Epithelial cell of alveolus of lung (primary cell): Measurements from ENCODE around the gene CFAP65. TPM values are rescaled to one million over a fixed set of nuclear protein-coding genes. Genes with fewer than 3 reads are reported as not detected.

Experiments used
- total RNA-seq: library from RNA; depleted of rRNA; stranded (reverse); fragments of >200 nt; gene quantifications from 2 replicates; pipeline ENCODE4 v1.2.1, GENCODE V29; 2015

CFAP65 gene
- not detected in 2 replicates for total RNA-seq

GRCh38 chr2:219041252-219041651 is at the start of gene CFAP65:
Gene CFAP65 (minus strand): TSS chr2:219041516. CDS start chr2:219039048, 2,468 bp downstream.

GRCh38 chr2:219060821-219061791 is 19.8 kb upstream of the CFAP65 start, which contains the start of gene IHH:
Gene IHH (minus strand): TSS chr2:219060921. CDS start chr2:219060467, 454 bp downstream.

GRCh38 chr2:218993345-218994315 is 47.7 kb downstream of the CFAP65 start, which contains the start of gene CRYBA2:
Gene CRYBA2 (minus strand): TSS chr2:218993422. CDS start chr2:218993176, 246 bp downstream.

GRCh38 chr2:218985021-218985324 is 56.3 kb downstream of the CFAP65 start, which contains the start of gene FEV:
Gene FEV (minus strand): TSS chr2:218985184. CDS start chr2:218985075, 109 bp downstream.

GRCh38 chr2:218959141-218959731 is 82.1 kb downstream of the CFAP65 start, which contains the start of gene CDK5R2:
Gene CDK5R2 (plus strand): TSS chr2:218959666. CDS start chr2:218959821, 155 bp downstream.

Other genes starting within 250 kb of the CFAP65 start
- gene PRKAG3, start 209.7 kb downstream of the CFAP65 start, total RNA-seq: 0.40 TPM in 1 of 2 replicates, not detected in the other
- not detected in 2 replicates for gene WNT6, start 181.7 kb downstream of the CFAP65 start, total RNA-seq
- gene WNT10A, start 160.7 kb downstream of the CFAP65 start, total RNA-seq: 0.08 TPM in 1 of 2 replicates, not detected in the other
- gene CDK5R2, start 81.8 kb downstream of the CFAP65 start, total RNA-seq: under 0.01 TPM in 1 of 2 replicates, not detected in the other
- gene FEV, start 56.3 kb downstream of the CFAP65 start, total RNA-seq: not detected in 2 replicates
- gene CRYBA2, start 48.1 kb downstream of the CFAP65 start, total RNA-seq: not detected in 2 replicates
- 0.32 TPM in 1 of 2 replicates, not detected in the other for gene IHH, start 19.4 kb upstream of the CFAP65 start, total RNA-seq
- gene NHEJ1, start 119.3 kb upstream of the CFAP65 start, total RNA-seq: 17.2 and 22.2 TPM in 2 replicates
- 1.4 TPM in 1 of 2 replicates, not detected in the other for gene SLC23A3, start 128.5 kb upstream of the CFAP65 start, total RNA-seq
- 16.9 and 26.8 TPM in 2 replicates for gene CNPPD1, start 135.4 kb upstream of the CFAP65 start, total RNA-seq
- gene RETREG2, start 136.8 kb upstream of the CFAP65 start, total RNA-seq: 43.0 and 46.3 TPM in 2 replicates
- 24.8 and 33.4 TPM in 2 replicates for gene ZFAND2B, start 165.3 kb upstream of the CFAP65 start, total RNA-seq
- 17.2 and 17.9 TPM in 2 replicates for gene ABCB6, start 177.4 kb upstream of the CFAP65 start, total RNA-seq
- 52.5 and 113 TPM in 2 replicates for gene ATG9A, start 188.1 kb upstream of the CFAP65 start, total RNA-seq
- 21.9 and 33.2 TPM in 2 replicates for gene ANKZF1, start 188.3 kb upstream of the CFAP65 start, total RNA-seq
- 10.1 and 11.8 TPM in 2 replicates for gene GLB1L, start 203.9 kb upstream of the CFAP65 start, total RNA-seq
- gene STK16, start 204.0 kb upstream of the CFAP65 start, total RNA-seq: 14.2 and 20.8 TPM in 2 replicates
- gene TUBA4B, start 211.7 kb upstream of the CFAP65 start, total RNA-seq: not detected in 2 replicates
- 15.6 and 16.3 TPM in 2 replicates for gene TUBA4A, start 212.4 kb upstream of the CFAP65 start, total RNA-seq
- gene DNAJB2, start 237.8 kb upstream of the CFAP65 start, total RNA-seq: 12.0 and 32.1 TPM in 2 replicates